NCI-H146 (cell line): ENCODE results near the gene TNFAIP8L1.

Experiments
- DNase-seq: peaks from one replicate; lab custom pipeline; 2025; lab: John Stamatoyannopoulos, UW

TNFAIP8L1 gene

GRCh38 chr19:4649392-4650047, 10.2 kb downstream of the TNFAIP8L1 start:
- no peak for DNase-seq

GRCh38 chr19:4650159-4650558, 10.8 kb downstream of the TNFAIP8L1 start:
- no peak for DNase-seq

- no peak for DNase-seq
Observed at GRCh38 chr19:4652075-4652474, 12.8 kb downstream of the TNFAIP8L1 start.

GRCh38 chr19:4653793-4654436, 14.6 kb downstream of the TNFAIP8L1 start:
- DNase-seq: no peak

- no peak for DNase-seq
Observed at GRCh38 chr19:4654437-4655361, 15.4 kb downstream of the TNFAIP8L1 start.

GRCh38 chr19:4656102-4656501, 16.8 kb downstream of the TNFAIP8L1 start:
- no peak for DNase-seq

GRCh38 chr19:4657262-4657661, 17.9 kb downstream of the TNFAIP8L1 start:
- DNase-seq: no peak

- DNase-seq: no peak
Observed at GRCh38 chr19:4657835-4658234, 18.5 kb downstream of the TNFAIP8L1 start.

GRCh38 chr19:4660181-4660791, 21.0 kb downstream of the TNFAIP8L1 start:
- no peak for DNase-seq

GRCh38 chr19:4660993-4661392, 21.7 kb downstream of the TNFAIP8L1 start:
- DNase-seq: no peak

GRCh38 chr19:4662020-4662695, 22.8 kb downstream of the TNFAIP8L1 start:
- DNase-seq: no peak

- no peak for DNase-seq
Observed at GRCh38 chr19:4662812-4663211, 23.5 kb downstream of the TNFAIP8L1 start.

GRCh38 chr19:4664642-4665041, 25.3 kb downstream of the TNFAIP8L1 start:
- no peak for DNase-seq

- DNase-seq: peak; percentile 85
Observed at GRCh38 chr19:4669723-4670480, 30.6 kb downstream of the TNFAIP8L1 start, which contains the start of gene MYDGF. Gene MYDGF, minus strand, starts transcription at chr19:4670342. Its CDS starts 8 bp downstream, at chr19:4670334.

- no peak for DNase-seq
Observed at GRCh38 chr19:4671185-4671851, 32.0 kb downstream of the TNFAIP8L1 start.

GRCh38 chr19:4673216-4673615, 33.9 kb downstream of the TNFAIP8L1 start:
- DNase-seq: no peak

GRCh38 chr19:4673726-4674125, 34.4 kb downstream of the TNFAIP8L1 start:
- DNase-seq: no peak

- no peak for DNase-seq
Observed at GRCh38 chr19:4675346-4675745, 36.0 kb downstream of the TNFAIP8L1 start.

GRCh38 chr19:4676955-4677731, 37.8 kb downstream of the TNFAIP8L1 start:
- peak; percentile 34 for DNase-seq
